GM12891 (cell line): ENCODE measurements around the gene TGFB1.

Experiments
- POLR2A ChIP-seq: IDR thresholded peaks from 2 replicates; pipeline ENCODE4 v1.6.1; 2011; ENCODE audit warnings: low read depth, low read length, control low read depth
- POLR2AphosphoS5 ChIP-seq: IDR thresholded peaks from 2 replicates; pipeline ENCODE4 v1.6.1; 2011; ENCODE audit warnings: low read depth, low read length, control low read depth

- TF ChIP-seq POLR2AphosphoS5 (no peak), POLR2A (no peak)
Measured at GRCh38 chr19:41357746-41358145, 4.0 kb upstream of the TGFB1 start.
